GM19025 (cell line): Measurements from ENCODE around the gene CCDC43.
A peak's percentile ranks its signal among the peaks of the same experiment; 100 is the strongest.
"Not testable (repeated sequence)": the region's sequence is repeated elsewhere in the genome, so short reads cannot be mapped to it uniquely, and the experiment has no call there.

Experiments
- ATAC-seq: cut with Tn5 transposase; IDR thresholded peaks from one replicate; pipeline ENCODE4 v1.9.1; 2021; ENCODE audit warnings: mild to moderate bottlenecking, low read depth, moderate library complexity; ENCODE audit not compliant: unreplicated experiment

Gene CCDC43

GRCh38 chr17:44689477-44690217 lies at the start of gene CCDC43:
CCDC43 (minus strand) TSS chr17:44689776; CDS start chr17:44689753, 23 bp downstream.
- peak; percentile 86 for ATAC-seq

- no peak for ATAC-seq
Measured at GRCh38 chr17:44738214-44738906, 48.8 kb upstream of the CCDC43 start.

DNA sequence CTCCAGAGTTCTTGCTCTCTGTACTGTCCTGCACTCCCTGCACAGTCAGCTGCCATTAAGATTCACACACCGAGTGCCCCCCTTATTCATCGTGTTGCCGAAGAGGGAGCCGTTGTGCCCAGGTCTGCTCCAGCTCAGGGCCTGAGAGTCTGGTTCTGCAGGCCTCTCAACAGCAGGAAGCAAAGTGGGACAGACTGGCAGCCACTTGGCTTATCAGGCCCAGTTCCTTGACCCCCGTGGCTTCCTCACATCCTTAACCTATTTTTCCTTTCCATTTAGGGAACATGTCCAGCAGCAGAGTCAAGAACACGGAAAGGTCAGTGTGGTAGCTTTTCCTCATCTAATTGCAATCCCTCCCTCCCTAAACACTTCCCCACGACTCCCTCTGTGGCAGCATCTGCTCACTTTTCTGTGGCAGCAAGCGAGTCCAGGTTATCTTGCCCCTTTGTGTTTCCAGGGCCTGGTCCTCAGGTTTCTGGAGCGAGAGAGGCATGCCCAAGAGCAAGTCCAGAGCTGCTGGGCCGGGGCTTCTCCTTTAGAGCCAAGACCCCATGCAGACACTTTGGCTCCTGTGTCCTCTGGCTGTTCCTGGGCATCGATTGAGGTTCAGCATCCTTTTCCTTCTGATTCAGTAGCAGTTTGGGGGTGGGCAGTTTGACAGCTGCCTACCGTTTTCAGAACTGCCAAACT lies 47.1 kb upstream of the CCDC43 start:
- no peak for ATAC-seq

- no peak for ATAC-seq
Measured at GRCh38 chr17:44734272-44734671, 44.7 kb upstream of the CCDC43 start.

GRCh38 chr17:44733753-44734152 lies 44.2 kb upstream of the CCDC43 start:
- no peak for ATAC-seq

DNA sequence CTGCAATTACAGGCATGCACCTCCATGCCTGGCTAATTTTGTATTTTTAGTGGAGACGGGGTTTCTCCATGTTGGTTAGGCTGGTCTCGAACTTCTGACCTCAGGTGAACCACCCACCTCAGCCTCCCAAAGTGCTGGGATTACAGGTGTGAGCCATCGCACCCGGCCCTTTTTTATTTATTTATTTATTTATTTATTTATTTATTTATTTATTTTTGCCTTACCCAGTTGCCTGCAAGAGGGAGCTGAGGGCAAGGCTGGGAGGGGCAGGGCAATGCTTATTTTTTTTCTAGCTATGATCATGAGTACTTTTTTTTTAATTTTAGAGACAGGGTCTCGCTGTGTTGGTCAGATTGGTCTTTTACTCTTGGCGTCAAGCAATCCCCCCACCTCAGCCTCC lies 36.5 kb upstream of the CCDC43 start:
- not testable (repeated sequence) for ATAC-seq

GRCh38 chr17:44722254-44722653 lies 32.7 kb upstream of the CCDC43 start:
- ATAC-seq: no peak

DNA sequence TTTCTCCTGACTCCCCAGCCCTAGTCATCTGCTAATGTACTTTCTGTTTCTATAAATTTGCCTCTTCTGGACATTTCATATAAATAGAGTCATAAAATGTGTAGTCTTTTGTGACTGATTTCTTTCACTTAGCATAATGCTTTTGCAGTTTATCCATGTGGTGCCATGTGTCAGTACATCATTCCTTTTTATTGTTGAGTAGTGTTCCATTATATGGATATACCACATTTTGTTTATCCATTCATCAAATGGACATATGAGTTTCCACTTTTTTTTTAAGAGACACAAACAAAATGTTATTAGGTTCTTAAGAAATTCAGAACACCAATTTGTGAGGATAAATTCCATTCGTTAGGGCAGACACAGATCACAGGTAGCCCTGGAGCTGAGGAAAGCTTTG lies 29.9 kb upstream of the CCDC43 start:
- ATAC-seq: no peak

DNA sequence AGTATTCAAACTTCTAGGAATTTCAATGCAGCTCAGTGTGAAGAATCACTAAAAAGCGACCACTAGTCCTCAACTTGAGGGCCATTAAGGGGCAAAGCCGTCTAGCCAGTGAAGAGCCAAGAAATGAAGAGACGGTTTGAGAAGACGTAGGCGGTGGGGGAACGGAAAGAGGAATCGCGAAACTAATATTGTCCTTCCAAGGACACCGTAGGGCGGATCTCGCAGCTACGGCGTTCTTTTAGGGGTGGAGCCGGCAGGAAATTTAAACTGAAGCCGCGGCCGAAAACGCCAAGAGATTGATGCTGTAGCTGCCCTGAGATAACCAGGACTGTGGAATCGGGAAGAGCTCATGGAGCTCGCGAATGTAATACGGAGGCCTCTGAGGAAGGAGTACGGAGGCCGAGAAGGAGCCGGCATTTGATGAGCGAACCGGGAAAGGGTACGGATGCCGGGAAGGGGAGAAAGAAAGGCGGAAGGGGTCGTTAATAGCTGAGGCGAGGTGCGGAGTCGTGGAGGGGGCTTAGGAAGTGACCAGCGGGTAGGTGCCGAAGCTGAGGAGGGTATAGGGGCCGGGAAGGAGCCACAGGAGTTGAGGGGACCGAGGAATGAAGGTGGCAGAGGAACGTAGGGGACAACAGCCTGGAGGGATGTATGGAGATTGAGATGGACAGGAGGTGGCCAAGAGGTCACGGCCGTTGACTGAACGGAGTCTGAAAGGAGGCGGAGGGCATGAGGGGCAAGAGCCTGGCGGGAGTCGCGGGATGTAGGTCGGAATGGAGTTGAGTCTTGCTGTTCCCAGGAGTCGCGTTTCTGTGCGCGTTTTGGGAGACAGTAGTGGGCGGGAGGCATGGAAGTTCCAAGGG lies 19.1 kb upstream of the CCDC43 start, which contains the start of gene DBF4B:
TSS of gene DBF4B (plus strand) at position 265 of the 863 bp plus-strand sequence. CDS start at position 421, 156 bp downstream.
- no peak for ATAC-seq

- no peak for ATAC-seq
Measured at GRCh38 chr17:44707755-44708400, 18.3 kb upstream of the CCDC43 start.

- not testable (repeated sequence) for ATAC-seq
Measured at GRCh38 chr17:44700288-44700687, 10.7 kb upstream of the CCDC43 start.

DNA sequence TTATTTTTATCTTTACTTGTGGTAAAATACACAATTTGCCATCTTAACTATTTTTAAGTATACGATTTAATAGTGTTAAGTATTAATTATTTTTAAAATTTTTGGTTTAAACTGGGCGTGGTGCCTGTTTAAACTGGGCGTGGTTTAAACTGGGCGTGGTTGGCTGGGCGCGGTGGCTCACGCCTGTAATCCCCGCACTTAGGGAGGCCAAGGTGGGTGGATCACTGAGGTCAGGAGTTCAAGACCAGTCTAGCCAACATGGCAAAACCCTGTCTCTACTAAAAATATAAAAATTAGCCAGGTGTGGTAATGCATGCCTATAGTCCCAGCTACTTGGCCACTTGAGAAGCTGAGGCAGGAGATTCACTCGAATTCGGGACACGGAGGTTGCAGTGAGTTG lies 4.0 kb upstream of the CCDC43 start:
- no peak for ATAC-seq

DNA sequence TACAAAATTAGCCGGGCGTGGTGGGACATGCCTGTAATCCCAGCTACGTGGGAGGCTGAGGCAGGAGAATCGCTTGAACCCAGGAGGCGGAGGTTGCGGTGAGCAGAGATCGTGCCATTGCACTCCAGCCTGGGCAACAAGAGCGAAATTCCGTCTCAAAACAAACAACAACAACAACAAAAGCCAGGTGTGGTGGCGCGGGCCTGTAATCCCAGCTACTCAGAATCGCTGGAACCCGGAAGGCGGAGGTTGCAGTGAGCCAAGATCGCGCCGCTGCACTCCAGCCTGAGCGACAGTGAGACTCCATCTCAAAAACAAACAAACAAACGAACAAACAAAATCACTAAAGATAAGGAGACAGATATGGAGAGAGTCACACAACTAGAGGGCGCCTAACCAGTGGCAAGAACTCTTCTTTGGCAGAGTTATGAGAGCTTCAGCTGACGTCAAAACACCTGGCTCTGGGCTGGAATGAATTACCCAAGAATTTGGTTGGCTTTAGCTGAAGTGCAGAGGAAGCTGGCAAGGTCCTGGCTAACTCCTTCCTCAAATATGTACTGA lies 1.2 kb upstream of the CCDC43 start:
- ATAC-seq: not testable (repeated sequence)

DNA sequence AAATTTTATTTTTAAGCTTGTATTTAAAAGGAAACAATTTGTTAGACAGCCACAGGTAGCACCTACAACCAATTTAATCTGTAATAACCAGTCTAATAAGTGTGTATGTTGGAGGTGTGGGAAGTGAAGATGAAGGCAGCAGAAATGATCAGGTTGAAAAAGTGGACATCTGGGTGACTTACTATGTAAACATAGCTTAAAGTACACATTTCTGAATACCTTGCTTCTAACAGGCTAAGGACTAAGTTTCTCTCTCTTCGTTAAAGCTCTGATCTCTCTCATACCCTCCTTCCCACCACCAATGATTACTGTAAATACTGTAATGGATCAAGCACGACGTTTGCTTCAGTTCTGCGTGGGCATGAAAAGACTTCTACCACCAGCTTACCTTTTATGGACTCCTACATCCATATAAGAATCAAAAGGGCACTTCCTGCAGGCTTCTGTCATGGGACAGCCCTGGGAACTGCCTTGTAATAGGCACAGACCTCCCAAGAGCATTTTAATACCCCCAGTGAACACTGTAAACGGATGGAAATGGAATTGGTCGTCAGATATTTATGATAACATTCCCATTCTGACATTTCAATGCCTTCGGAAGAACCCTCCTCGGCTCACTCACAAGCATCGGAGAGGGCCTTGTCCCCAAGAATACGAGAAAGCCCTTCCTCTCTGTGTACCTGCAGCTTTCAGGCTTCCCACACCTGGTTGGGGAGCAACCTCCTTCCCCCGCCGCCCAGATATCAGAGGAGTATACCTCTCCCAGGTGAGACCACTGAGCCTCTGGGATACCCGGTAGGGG lies 700 bp downstream of the CCDC43 start:
- no peak for ATAC-seq

DNA sequence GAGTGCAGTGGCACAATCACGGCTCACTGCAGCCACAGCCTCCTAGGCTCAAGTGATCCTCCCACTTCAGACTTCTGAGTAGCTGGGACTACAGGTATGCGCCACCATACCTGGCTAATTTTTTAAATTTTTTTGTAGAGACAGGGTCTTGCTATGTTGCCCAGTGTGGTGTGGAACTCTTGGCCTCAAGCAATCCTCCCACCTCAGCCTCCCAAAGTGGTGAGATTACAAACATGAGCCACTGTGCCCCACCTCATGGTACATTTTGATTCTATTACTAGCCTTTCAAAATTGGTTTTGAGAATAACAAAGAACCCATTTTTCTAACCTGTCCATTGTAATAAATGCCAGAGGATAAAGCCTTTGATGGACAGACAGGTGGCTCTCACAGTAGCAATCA lies 1.4 kb downstream of the CCDC43 start:
- no peak for ATAC-seq

DNA sequence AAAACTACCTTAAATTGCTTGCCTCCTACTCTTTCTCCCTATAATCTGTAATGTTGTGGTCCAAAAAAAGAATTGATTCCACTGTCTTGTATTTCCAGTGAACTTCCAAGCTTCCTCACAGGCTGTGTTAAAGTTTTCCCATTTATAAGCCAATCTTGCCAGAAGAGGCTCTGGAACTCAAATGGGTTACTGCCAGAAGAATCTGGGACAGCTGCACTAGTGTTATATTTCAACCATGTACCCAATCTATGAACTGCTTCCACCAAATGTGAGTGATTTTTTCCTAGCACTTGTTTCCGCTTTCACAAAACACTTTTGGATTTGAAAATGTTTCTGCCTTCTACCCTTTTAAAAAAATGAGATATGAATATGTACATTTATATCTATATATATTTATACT lies 1.8 kb downstream of the CCDC43 start:
- ATAC-seq: no peak

DNA sequence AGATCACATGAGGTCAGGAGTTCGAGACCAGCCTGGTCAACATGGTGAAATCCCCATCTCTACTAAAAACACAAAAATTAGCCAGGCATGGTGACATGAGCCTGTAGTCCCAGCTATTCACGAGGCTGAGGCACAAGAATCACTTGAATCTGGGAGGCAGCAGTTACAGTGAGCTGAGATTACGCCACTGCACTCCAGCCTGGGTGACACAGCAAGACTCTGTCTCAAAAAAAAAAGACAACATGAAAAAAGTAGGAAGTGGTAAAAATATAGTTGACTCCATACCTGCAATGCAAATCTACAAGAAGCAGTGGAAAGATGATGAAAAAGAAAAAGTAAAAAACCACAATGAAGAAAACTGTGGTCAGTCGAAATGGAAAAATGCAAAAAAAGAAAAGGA lies 6.3 kb downstream of the CCDC43 start:
- ATAC-seq: not testable (repeated sequence)

DNA sequence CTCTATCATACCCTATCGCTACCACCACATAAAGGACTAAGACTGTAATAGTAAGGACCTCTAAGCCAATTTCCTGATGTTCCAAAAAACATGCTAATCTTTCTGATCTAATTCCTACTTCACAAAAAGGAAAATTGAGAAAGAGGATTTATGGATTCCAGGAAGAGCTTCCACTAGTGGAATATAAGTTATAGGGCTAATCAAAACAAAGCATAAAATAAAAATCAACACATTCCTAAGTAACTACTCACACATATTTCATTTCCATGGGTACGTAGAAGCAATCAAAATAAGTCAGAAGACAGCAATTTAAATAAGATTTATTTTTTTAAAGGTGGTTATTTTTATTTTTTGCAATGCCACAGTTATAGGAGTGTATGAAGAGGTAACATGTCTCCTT lies 12.4 kb downstream of the CCDC43 start:
- ATAC-seq: no peak

DNA sequence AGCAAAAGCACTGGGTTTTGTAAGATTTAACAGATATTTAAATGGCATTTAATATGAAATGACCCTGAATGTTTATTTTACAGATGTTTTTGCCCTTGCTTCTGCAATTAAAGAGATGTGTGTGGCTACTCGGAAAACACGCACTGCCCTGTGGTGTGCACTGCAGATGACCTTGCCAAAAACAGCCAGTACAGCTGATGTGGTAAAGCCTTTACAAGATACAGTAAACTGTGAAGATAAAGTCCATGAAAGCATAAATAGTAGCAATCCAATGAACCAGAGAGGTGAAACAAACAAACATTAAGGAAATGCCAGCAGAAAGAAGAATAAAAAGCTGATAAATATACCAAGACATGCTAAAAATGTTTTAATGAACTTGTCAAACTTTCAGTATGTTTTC lies 15.7 kb downstream of the CCDC43 start:
- ATAC-seq: no peak
